GM21526 (cell line): ENCODE data around the gene STEAP1.
"Not testable (repeated sequence)": the region's sequence is repeated elsewhere in the genome, so short reads cannot be mapped to it uniquely, and the experiment has no call there.

Source experiments
- ATAC-seq: cut with Tn5 transposase; IDR thresholded peaks from one replicate; pipeline ENCODE4 v1.9.1; 2021; ENCODE audit warnings: moderate library complexity; ENCODE audit not compliant: unreplicated experiment, low FRiP score

Gene STEAP1

GRCh38 chr7:90153943-90154771, at the start of gene STEAP1:
Gene STEAP1 (plus strand): TSS chr7:90154469. CDS start chr7:90159789, 5,320 bp downstream.
- peak; percentile 97 for ATAC-seq

- ATAC-seq = not testable (repeated sequence)
Measured at GRCh38 chr7:90114972-90115371, 39.3 kb upstream of the STEAP1 start.

DNA sequence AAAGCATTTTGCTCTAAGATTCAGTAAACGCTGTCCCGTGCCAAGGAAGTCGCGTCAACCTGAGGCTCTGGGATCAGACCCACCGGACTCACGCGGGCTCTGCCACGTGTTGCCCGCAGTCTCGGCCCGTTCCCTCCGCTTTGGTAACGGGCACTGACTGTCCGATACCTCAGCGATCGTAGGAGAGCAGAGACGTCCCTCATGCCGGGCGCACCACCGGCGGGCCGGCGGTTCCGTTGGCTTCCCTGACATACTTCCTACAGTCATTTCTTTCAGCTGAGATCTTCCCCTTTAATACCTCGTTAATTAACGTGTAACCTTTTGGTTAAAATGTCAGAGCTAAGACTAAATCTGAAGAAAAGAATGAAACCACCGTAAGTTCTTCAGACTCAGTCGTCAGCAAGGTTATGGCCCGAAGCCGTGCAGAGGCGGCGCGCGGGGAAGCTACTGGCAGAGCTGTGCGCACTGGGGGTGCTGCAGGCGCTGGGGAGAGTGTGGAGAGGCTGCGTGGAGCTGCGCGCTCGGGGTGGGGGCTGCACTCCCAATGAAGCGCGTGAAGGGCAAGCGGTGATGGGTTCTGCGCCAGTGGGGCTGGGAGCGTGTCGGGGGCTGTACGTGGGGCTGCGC, 35.6 kb upstream of the STEAP1 start:
- not testable (repeated sequence) for ATAC-seq

DNA sequence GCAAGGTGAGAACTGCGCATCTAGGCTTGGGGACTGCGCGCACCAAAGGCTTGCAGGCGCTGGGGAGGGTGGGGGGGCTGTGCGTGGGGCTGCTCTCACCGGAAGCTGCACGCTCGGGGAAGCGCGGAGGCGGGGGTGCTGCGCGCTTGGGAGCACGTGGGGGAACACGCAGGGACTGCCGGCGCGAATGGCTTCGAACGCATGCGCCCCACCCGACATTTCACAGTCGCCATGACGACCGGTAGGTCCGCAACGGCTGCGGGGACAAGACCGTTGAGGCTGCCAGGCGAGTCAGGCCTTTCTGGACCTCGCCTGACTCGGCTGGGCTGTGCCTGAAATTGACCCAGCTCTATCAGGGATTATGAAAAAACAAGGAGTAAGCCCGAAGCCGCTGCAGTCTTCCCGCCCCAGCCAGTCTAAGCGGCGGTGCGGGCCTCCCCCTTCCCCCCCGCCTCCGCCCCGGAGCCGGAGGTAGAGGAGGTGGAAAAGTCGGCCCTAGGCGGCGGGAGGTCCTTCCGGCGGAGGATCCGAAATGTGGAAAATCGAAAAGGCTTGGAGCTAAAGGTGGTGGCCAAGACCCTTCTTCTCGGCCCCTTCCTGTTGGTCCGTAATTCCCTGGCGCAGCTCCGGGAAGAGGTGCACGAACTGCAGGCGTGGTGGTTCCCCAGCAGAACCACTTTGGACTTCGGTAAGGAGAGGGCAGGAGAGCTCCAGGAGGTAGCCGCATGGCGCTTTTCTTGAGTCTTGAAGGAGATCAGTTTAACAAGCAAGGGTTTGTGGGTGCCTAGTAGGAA, 34.9 kb upstream of the STEAP1 start:
- no peak for ATAC-seq

DNA sequence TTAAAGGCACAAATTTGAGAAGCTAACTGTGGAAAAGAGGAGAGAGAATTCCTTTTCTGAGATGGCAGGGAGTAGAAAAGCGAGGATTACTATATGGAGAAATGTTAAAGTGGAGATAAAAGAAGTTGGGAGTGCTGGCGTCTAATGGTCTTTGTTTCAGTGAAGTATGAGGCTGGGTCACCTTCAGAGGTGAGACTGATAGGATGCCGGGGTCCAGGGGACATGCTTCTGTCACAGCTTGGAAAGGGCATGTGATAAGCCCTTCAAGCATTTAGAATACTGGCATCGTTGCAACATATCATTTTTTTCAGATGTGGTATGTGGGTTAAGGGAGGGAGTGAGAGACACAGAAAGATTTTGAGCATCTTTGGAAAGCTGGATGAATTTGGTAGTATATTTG, 34.1 kb upstream of the STEAP1 start:
- ATAC-seq = not testable (repeated sequence)

DNA sequence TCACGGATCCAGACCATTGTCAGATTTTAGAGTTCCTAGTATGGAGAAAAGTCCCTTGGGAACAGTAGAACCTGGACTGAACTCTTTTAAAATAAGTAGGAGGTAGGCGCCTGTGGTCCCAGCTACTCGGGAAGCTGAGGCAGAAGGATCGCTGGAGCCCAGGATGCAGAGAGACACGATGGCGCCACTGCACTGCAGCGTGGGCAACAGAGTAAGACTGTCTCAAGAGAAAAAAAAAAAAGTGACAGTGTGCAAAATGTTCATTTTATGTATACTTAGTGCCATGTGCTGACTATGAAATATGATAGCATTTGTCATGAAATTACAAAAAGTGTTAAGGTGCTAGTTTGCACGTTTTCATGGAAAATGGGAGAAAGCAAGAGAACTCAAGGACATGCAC, 22.5 kb upstream of the STEAP1 start:
- ATAC-seq = not testable (repeated sequence)

GRCh38 chr7:90147079-90147960, 6.9 kb upstream of the STEAP1 start:
- ATAC-seq = not testable (repeated sequence)

DNA sequence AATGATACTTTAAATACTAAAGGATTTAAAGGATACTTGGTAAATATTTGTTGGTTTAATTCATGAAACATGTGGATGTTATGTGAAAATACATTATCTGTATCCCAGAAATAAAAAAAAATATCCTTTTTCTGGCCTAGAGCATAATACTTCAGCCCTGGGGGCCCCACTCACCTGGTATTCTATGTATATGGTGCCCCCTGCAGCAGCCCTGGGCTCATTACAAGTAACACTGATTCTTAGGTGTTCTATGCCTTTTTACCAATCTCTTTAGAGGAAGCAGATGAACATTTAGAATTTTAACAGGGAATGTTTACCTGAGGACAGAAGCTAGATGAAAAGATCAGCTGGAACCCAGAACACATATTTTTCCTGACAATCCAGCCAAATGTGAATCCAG, 4.8 kb upstream of the STEAP1 start:
- not testable (repeated sequence) for ATAC-seq

- ATAC-seq = not testable (repeated sequence)
Measured at GRCh38 chr7:90151884-90152283, 2.4 kb upstream of the STEAP1 start.

GRCh38 chr7:90152642-90153253, 1.5 kb upstream of the STEAP1 start:
- not testable (repeated sequence) for ATAC-seq

- no peak for ATAC-seq
Measured at GRCh38 chr7:90155206-90155605, 937 bp downstream of the STEAP1 start.

DNA sequence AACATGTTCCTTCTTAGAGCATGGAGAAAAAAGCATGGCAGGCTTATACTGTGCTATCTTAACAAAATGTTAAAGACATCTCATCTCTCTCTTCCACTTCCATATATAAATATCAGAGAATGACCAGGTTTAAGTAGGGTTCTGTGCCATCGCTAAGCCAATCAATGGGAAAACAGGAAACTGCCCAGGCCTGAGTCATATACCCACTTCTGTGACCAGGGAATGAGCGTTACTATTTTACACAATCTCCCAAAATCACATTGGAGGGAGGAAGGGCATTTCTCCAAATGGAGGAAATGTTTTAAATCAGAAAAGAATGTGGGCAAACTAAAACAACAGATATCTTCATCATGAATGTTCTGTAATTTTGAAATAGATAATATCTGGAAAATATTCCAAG, 3.1 kb downstream of the STEAP1 start:
- ATAC-seq = not testable (repeated sequence)

DNA sequence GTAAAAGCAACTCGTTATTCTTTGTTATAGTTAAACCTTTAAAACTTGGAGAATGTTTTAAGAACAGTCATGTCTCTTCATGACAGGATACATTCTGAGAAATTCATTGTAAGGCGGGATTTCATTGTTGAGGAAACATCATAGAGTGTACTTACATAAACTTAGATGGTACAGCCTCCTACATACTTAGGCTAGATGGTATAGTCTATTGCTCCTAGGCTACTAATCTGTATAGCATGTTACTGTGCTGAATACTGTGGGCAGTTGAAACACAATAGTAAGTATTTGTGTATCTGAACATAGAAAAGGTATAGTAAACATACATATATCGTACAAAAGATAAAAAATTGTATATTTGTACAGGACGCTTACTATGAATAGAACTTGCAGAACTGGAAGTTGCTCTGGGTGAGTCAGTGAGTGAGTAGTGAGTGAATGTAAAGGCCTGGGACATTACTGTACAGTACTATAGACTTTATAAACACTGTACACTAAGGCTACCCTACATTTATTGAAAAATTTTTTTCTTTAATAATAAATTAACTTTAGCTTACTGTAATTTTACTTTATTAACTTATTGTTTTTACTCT, 3.6 kb downstream of the STEAP1 start:
- not testable (repeated sequence) for ATAC-seq

DNA sequence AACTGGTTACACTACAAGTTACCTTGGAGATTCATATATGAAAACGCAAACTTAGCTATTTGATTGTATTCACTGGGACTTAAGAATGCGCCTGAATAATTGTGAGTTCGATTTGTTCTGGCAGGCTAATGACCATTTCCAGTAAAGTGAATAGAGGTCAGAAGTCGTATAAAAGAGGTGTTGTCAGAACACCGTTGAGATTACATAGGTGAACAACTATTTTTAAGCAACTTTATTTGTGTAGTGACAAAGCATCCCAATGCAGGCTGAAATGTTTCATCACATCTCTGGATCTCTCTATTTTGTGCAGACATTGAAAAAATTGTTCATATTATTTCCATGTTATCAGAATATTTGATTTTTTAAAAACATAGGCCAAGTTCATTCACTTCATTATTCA, 9.3 kb downstream of the STEAP1 start:
- no peak for ATAC-seq

DNA sequence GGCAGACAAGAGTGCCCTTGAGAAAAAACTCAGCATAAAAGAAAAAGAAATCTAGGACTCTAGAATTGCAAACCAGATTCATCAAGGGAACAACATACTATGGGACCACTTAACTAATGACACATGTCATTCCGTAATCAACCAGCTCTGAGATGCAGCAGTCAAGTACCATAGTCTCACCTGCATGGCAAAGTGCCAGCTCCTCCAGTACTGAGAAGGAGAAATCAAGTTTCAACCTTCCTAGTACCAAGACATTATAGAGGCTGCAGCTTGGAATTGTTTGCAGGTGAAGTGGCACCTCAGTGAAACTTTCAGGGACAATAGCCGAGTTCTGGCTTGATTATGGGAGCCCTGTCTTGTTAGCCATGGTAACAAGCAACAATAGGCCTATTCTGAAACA, 11.5 kb downstream of the STEAP1 start:
- no peak for ATAC-seq

GRCh38 chr7:90166153-90166552, 11.9 kb downstream of the STEAP1 start:
- ATAC-seq = no peak

- ATAC-seq = no peak
Measured at GRCh38 chr7:90167361-90167760, 13.1 kb downstream of the STEAP1 start.

- ATAC-seq = no peak
Measured at GRCh38 chr7:90169891-90170290, 15.6 kb downstream of the STEAP1 start.

- ATAC-seq = no peak
Measured at GRCh38 chr7:90172121-90172520, 17.9 kb downstream of the STEAP1 start.
